DND-41 (cell line): ENCODE results near the gene MRTFA.

ENCODE experiments used
- ATAC-seq: fragments of 200-7000 bp; cut with Tn5 transposase; 3 replicates; pipeline ENCODE4 v1.9.1; 2021; ENCODE audit warnings: low read depth; ENCODE audit not compliant: insufficient read depth
- DNase-seq: peaks from one replicate; pipeline ENCODE4 v3.0.0-alpha.2; 2020
- H2AFZ ChIP-seq: 2 replicates; pipeline ENCODE4 v1.6.0; 2012; ENCODE audit warnings: low read depth, low read length
- H3K27ac ChIP-seq: 2 replicates; pipeline ENCODE4 v1.5.1; 2012; ENCODE audit warnings: low read length, inconsistent platforms
- H3K27me3 ChIP-seq: fragments of 200-600 bp; sonication (generic); 2 replicates; pipeline ENCODE4 v1.6.0; 2012; ENCODE audit warnings: low read length, mild to moderate bottlenecking, inconsistent platforms; ENCODE audit not compliant: insufficient read depth, poor library complexity
- H3K36me3 ChIP-seq: 2 replicates; pipeline ENCODE4 v1.5.1; 2012; ENCODE audit warnings: low read length, inconsistent platforms; ENCODE audit not compliant: insufficient read depth
- H3K4me1 ChIP-seq: 2 replicates; pipeline ENCODE4 v1.5.1; 2012; ENCODE audit warnings: mild to moderate bottlenecking, low read length; ENCODE audit not compliant: insufficient read depth
- H3K4me2 ChIP-seq: 2 replicates; pipeline ENCODE4 v1.6.0; 2012; ENCODE audit warnings: mild to moderate bottlenecking, moderate library complexity, low read length, inconsistent platforms; ENCODE audit not compliant: insufficient read depth
- H3K4me3 ChIP-seq, 2 experiments: fragments of 200-600 bp in 1 of 2; shearing (Covaris generic) in 1 of 2; 2 replicates each; pipeline ENCODE4 v1.5.1; 2012 to 2016; ENCODE audit warnings: inconsistent platforms in 2 of 2, low read length in 2 of 2, mild to moderate bottlenecking in 2 of 2, low read depth in 1 of 2, moderate library complexity in 1 of 2
- H3K79me2 ChIP-seq: 2 replicates; pipeline ENCODE4 v1.6.0; 2012; ENCODE audit warnings: low read length, inconsistent platforms; ENCODE audit not compliant: insufficient read depth
- H3K9ac ChIP-seq: 2 replicates; pipeline ENCODE4 v1.6.0; 2012; ENCODE audit warnings: low read depth, mild to moderate bottlenecking, inconsistent platforms, low read length, moderate library complexity
- H3K9me3 ChIP-seq: 2 replicates; pipeline ENCODE4 v1.5.1; 2012; ENCODE audit warnings: low read length, moderate library complexity, mild to moderate bottlenecking, inconsistent platforms; ENCODE audit not compliant: insufficient read depth, severe bottlenecking
- H4K20me1 ChIP-seq: 2 replicates; pipeline ENCODE4 v1.6.0; 2012; ENCODE audit warnings: low read length; ENCODE audit not compliant: insufficient read depth
- EZH2 ChIP-seq: IDR thresholded peaks from 3 replicates; pipeline ENCODE4 v1.6.1; 2012; ENCODE audit warnings: borderline replicate concordance, low read depth, mild to moderate bottlenecking, moderate library complexity, low read length, inconsistent platforms; ENCODE audit not compliant: severe bottlenecking
- TF ChIP-seq, protein P1 (sequence below): IDR thresholded peaks from 2 replicates; pipeline ENCODE4 v1.5.1; 2012; ENCODE audit warnings: borderline replicate concordance, low read length, moderate library complexity, mild to moderate bottlenecking; ENCODE audit not compliant: poor library complexity, severe bottlenecking; ENCODE audit errors: extremely low read depth

Gene MRTFA

DNA sequence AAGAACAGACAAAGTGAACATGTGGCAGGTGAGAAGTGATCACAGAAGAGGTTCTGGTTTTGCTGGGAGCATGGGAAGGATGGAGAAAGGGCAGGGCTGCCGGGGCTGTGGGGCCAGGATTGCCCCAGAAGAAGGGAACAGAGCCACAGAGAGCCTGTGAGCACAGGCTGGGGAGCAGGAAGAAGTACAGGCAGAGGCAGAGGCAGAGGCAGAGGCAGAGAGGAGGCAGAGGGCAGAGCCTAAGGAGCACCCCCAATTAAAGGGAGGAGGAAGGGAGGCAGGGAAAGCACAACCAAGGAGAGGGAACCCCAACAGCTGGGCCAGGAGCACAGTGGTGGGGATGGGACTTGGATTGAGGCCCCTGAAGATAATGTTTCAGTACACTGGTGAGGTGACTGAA, 214.6 kb downstream of the MRTFA start:
- Histone ChIP-seq H3K36me3 (peaks cover 93% of the 10 kb centered on the region), H3K9ac (no peak overlapping the region), H2AFZ (no peak overlapping the region), H3K9me3 (no peaks in the 10 kb centered on the region), H3K4me3 (no peak overlapping the region), H3K4me1 (no peaks in the 10 kb centered on the region), H3K4me2 (no peak overlapping the region), H3K79me2 (no peaks in the 10 kb centered on the region), H3K27me3 (no peaks in the 10 kb centered on the region), H4K20me1 (peaks cover 18% of the 10 kb centered on the region; the same call in 1 of the 2 replicates), H3K27ac (no peak overlapping the region)
- DNase-seq (no peak), ATAC-seq (no peak)
- TF ChIP-seq, protein P1, sequence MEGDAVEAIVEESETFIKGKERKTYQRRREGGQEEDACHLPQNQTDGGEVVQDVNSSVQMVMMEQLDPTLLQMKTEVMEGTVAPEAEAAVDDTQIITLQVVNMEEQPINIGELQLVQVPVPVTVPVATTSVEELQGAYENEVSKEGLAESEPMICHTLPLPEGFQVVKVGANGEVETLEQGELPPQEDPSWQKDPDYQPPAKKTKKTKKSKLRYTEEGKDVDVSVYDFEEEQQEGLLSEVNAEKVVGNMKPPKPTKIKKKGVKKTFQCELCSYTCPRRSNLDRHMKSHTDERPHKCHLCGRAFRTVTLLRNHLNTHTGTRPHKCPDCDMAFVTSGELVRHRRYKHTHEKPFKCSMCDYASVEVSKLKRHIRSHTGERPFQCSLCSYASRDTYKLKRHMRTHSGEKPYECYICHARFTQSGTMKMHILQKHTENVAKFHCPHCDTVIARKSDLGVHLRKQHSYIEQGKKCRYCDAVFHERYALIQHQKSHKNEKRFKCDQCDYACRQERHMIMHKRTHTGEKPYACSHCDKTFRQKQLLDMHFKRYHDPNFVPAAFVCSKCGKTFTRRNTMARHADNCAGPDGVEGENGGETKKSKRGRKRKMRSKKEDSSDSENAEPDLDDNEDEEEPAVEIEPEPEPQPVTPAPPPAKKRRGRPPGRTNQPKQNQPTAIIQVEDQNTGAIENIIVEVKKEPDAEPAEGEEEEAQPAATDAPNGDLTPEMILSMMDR, result no peak
- no peak for TF ChIP-seq EZH2

- H4K20me1 ChIP-seq, result peaks cover 18% of the 10 kb centered on the region; the same call in 1 of the 2 replicates
- no peak overlapping the region for H2AFZ ChIP-seq
- H3K27ac ChIP-seq, result no peak overlapping the region
- no peak for DNase-seq
- ATAC-seq, result no peak
- peaks cover 96% of the 10 kb centered on the region for H3K36me3 ChIP-seq
- H3K4me2 ChIP-seq, result no peak overlapping the region
- no peak overlapping the region for H3K9ac ChIP-seq
- H3K4me3 ChIP-seq, result no peak overlapping the region
- TF ChIP-seq, protein P1, result no peak
- no peak for TF ChIP-seq EZH2
- H3K4me1 ChIP-seq, result no peaks in the 10 kb centered on the region
- no peaks in the 10 kb centered on the region for H3K79me2 ChIP-seq
- no peaks in the 10 kb centered on the region for H3K9me3 ChIP-seq
- H3K27me3 ChIP-seq, result no peaks in the 10 kb centered on the region
These were observed 215.5 kb downstream of the MRTFA start for GRCh38 chr22:40421082-40421350.

- H3K4me1 ChIP-seq, result no peaks in the 10 kb centered on the region
- ATAC-seq (no peak), DNase-seq (no peak)
- H4K20me1 ChIP-seq, result peaks cover 20% of the 10 kb centered on the region; the same call in 1 of the 2 replicates
- H3K79me2 ChIP-seq, result no peaks in the 10 kb centered on the region
- H3K4me2 ChIP-seq, result no peak overlapping the region
- H3K4me3 ChIP-seq, result no peak overlapping the region
- no peak for TF ChIP-seq EZH2
- TF ChIP-seq, protein P1, result no peak
- H2AFZ ChIP-seq, result no peak overlapping the region
- no peak overlapping the region for H3K27ac ChIP-seq
- H3K9ac ChIP-seq, result no peak overlapping the region
- peaks cover 97% of the 10 kb centered on the region for H3K36me3 ChIP-seq
- H3K27me3 ChIP-seq, result no peaks in the 10 kb centered on the region
- no peaks in the 10 kb centered on the region for H3K9me3 ChIP-seq
These were observed 216.0 kb downstream of the MRTFA start for GRCh38 chr22:40420341-40421081.
